Breast epithelium (tissue), 3 donors: ENCODE results near the gene THBS2.

Source experiments
- POLR2AphosphoS5 ChIP-seq, 3 donors: sonication (generic); formaldehyde crosslinking; IDR thresholded peaks; one replicate each; pipeline ENCODE4 v1.6.1; 2017; ENCODE audit warnings: antibody characterized with exemption in 3 of 3
- TF ChIP-seq, protein P1 (sequence below), 3 donors: fragments of 450-650 bp; IDR thresholded peaks; one replicate each; pipeline ENCODE4 v1.5.1; 2016 to 2017; ENCODE audit warnings: antibody characterized with exemption in 3 of 3, mild to moderate bottlenecking in 3 of 3, moderate library complexity in 3 of 3

DNA sequence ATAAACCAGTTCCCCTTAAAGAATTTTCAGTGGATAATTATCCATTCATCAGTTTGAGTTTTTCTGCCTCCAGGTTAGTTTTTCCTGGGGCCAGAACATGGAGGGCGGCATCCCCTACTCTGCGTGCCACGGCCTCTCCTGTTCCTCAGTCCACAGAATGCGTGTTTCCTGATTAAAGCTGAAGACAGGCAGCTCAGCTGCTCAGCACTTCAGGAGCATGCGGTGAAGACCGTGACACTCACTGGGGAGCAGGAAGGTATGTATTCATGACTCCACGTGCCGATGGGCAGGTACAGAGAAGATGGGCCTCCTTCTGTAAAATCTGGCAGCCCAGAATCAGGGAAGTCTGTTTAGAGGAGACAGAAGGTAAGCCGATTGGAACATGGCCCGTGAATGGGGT is 2.0 kb upstream of the THBS2 start:
- TF ChIP-seq, protein P1, sequence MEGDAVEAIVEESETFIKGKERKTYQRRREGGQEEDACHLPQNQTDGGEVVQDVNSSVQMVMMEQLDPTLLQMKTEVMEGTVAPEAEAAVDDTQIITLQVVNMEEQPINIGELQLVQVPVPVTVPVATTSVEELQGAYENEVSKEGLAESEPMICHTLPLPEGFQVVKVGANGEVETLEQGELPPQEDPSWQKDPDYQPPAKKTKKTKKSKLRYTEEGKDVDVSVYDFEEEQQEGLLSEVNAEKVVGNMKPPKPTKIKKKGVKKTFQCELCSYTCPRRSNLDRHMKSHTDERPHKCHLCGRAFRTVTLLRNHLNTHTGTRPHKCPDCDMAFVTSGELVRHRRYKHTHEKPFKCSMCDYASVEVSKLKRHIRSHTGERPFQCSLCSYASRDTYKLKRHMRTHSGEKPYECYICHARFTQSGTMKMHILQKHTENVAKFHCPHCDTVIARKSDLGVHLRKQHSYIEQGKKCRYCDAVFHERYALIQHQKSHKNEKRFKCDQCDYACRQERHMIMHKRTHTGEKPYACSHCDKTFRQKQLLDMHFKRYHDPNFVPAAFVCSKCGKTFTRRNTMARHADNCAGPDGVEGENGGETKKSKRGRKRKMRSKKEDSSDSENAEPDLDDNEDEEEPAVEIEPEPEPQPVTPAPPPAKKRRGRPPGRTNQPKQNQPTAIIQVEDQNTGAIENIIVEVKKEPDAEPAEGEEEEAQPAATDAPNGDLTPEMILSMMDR (IDR thresholded peaks at IDR 0.05): no peak
- no peak for TF ChIP-seq POLR2AphosphoS5 (IDR thresholded peaks at IDR 0.05)
